ENCODE results near the gene PRCP.
"Not testable (repeated sequence)": the region's sequence is repeated elsewhere in the genome, so short reads cannot be mapped to it uniquely, and the experiment has no call there.

Gene PRCP

GRCh38 chr11:82871646-82872045 lies 28.6 kb downstream of the PRCP start:
- DNase-seq (ENCODE audit: low spot score) = no peak

- no peak for DNase-seq (ENCODE audit: low spot score)
Measured at GRCh38 chr11:82869657-82870056, 30.6 kb downstream of the PRCP start.

- peak; percentile 86 for DNase-seq (ENCODE audit: low spot score)
Measured at GRCh38 chr11:82867495-82868082, 32.6 kb downstream of the PRCP start.

- no peak for DNase-seq (ENCODE audit: low spot score)
Measured at GRCh38 chr11:82865841-82866240, 34.4 kb downstream of the PRCP start.

- DNase-seq (ENCODE audit: low spot score) = peak; percentile 85
Measured at GRCh38 chr11:82864268-82864667, 36.0 kb downstream of the PRCP start.

GRCh38 chr11:82863209-82863608 lies 37.0 kb downstream of the PRCP start:
- DNase-seq (ENCODE audit: low spot score) = no peak

GRCh38 chr11:82862379-82862778 lies 37.9 kb downstream of the PRCP start:
- no peak for DNase-seq (ENCODE audit: low spot score)

GRCh38 chr11:82859750-82860149 lies 40.5 kb downstream of the PRCP start:
- DNase-seq (ENCODE audit: low spot score) = no peak

- no peak for DNase-seq (ENCODE audit: low spot score)
Measured at GRCh38 chr11:82858556-82859091, 41.6 kb downstream of the PRCP start.

- no peak for DNase-seq (ENCODE audit: low spot score)
Measured at GRCh38 chr11:82858133-82858532, 42.1 kb downstream of the PRCP start.

- no peak for DNase-seq (ENCODE audit: low spot score)
Measured at GRCh38 chr11:82857145-82857544, 43.1 kb downstream of the PRCP start.

- DNase-seq (ENCODE audit: low spot score) = no peak
Measured at GRCh38 chr11:82855616-82856015, 44.6 kb downstream of the PRCP start.

GRCh38 chr11:82854916-82855315 lies 45.3 kb downstream of the PRCP start:
- DNase-seq (ENCODE audit: low spot score) = not testable (repeated sequence)

GRCh38 chr11:82854242-82854641 lies 46.0 kb downstream of the PRCP start:
- DNase-seq (ENCODE audit: low spot score) = no peak

- no peak for DNase-seq (ENCODE audit: low spot score)
Measured at GRCh38 chr11:82848829-82849228, 51.4 kb downstream of the PRCP start.

GRCh38 chr11:82845356-82846353 lies 54.6 kb downstream of the PRCP start:
- no peak for DNase-seq (ENCODE audit: low spot score)

GRCh38 chr11:82843057-82843795 lies 57.0 kb downstream of the PRCP start:
- DNase-seq (ENCODE audit: low spot score) = no peak

GRCh38 chr11:82842019-82842418 lies 58.2 kb downstream of the PRCP start:
- DNase-seq (ENCODE audit: low spot score) = peak; percentile 96

- DNase-seq (ENCODE audit: low spot score) = no peak
Measured at GRCh38 chr11:82837650-82838049, 62.6 kb downstream of the PRCP start.

- no peak for DNase-seq (ENCODE audit: low spot score)
Measured at GRCh38 chr11:82832983-82833382, 67.2 kb downstream of the PRCP start.

GRCh38 chr11:82831364-82831763 lies 68.9 kb downstream of the PRCP start:
- no peak for DNase-seq (ENCODE audit: low spot score)

- DNase-seq (ENCODE audit: low spot score) = no peak
Measured at GRCh38 chr11:82830746-82831145, 69.5 kb downstream of the PRCP start.

Data from globus pallidus (tissue), 1 donor.